Measurements from ENCODE around the gene NRGN. TPM values are rescaled to one million over a fixed set of nuclear protein-coding genes. Genes with fewer than 3 reads are reported as not detected.

NRGN gene
- polyA plus RNA-seq, 1 donor (not counting 4 experiments of a cell fraction or from before 2014, with no cell fraction given) = 0.97 TPM

DNA sequence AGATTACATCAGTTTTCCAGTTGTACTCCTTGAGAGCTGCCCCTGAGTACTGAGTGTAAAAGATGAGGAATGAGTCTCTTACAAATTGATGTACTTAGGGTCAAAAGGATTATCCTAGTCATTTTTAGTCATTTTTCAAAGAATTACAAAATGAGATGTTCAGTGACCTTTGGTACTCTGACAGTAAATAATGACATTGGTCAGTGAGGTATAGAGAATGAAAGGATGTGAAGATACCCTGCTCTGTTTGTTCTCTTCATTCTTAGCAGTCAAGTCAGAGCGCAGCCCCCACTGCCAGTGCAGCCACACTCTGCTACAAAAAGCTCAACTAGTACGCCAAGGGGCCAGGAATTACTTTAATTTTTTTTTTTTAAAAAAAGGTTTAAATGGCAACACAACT, 26.4 kb downstream of the NRGN start:
- Histone ChIP-seq H3K4me2 (ENCODE audit: control insufficient read depth, extremely low read depth, insufficient read depth, low read depth, low read length) (no peak overlapping the region), H3K4me3 (ENCODE audit: control insufficient read depth in 2 of 3, extremely low read depth in 1 of 3, insufficient read depth in 2 of 3, low read depth in 1 of 3, low read length in 3 of 3) (no peak overlapping the region), H3K27ac (ENCODE audit: control insufficient read depth, insufficient read depth, low read length) (no peak overlapping the region), H3K36me3 (ENCODE audit: control insufficient read depth in 2 of 2, extremely low read depth in 1 of 2, insufficient read depth in 2 of 2, low read length in 2 of 2) (no peaks in the 10 kb centered on the region), H4K20me1 (ENCODE audit: control insufficient read depth, extremely low read depth, insufficient read depth, low read length) (no peaks in the 10 kb centered on the region), H3K4me1 (ENCODE audit: control insufficient read depth, extremely low read depth, insufficient read depth, low read length) (peaks cover 4% of the 10 kb centered on the region), H3K79me2 (ENCODE audit: control insufficient read depth, insufficient read depth, low read length) (no peaks in the 10 kb centered on the region), H3K9me1 (ENCODE audit: control insufficient read depth, extremely low read depth, insufficient read depth, low read length) (no peaks in the 10 kb centered on the region), H3K9ac (ENCODE audit: control insufficient read depth, extremely low read depth, insufficient read depth, low read length) (no peak overlapping the region), H3K9me3 (ENCODE audit: control insufficient read depth, low read depth, low read length) (no peaks in the 10 kb centered on the region), H3K27me3 (ENCODE audit: control insufficient read depth, extremely low read depth, insufficient read depth, low read length) (peaks cover 19% of the 10 kb centered on the region), H2AFZ (ENCODE audit: control insufficient read depth, low read length) (no peak overlapping the region)
- FAIRE-seq = no peak
- no peak for DNase-seq (ENCODE audit: low read depth, low spot score)
- TF ChIP-seq, protein P1, sequence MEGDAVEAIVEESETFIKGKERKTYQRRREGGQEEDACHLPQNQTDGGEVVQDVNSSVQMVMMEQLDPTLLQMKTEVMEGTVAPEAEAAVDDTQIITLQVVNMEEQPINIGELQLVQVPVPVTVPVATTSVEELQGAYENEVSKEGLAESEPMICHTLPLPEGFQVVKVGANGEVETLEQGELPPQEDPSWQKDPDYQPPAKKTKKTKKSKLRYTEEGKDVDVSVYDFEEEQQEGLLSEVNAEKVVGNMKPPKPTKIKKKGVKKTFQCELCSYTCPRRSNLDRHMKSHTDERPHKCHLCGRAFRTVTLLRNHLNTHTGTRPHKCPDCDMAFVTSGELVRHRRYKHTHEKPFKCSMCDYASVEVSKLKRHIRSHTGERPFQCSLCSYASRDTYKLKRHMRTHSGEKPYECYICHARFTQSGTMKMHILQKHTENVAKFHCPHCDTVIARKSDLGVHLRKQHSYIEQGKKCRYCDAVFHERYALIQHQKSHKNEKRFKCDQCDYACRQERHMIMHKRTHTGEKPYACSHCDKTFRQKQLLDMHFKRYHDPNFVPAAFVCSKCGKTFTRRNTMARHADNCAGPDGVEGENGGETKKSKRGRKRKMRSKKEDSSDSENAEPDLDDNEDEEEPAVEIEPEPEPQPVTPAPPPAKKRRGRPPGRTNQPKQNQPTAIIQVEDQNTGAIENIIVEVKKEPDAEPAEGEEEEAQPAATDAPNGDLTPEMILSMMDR (optimal IDR thresholded peaks at IDR 0.05 in 1 of 3, IDR thresholded peaks at IDR 0.05 in 1 of 3, conservative IDR thresholded peaks at IDR 0.05 in 1 of 3; ENCODE audit: extremely low read depth in 1 of 3, insufficient read depth in 2 of 3, low read length in 3 of 3) = no peak
- no peak for TF ChIP-seq EZH2 (IDR thresholded peaks at IDR 0.05; ENCODE audit: low read length)
- dilution Hi-C loops (cut with MboI; ENCODE audit: extremely low pct_ligation_motif_present, low sequenced_read_pairs) = no loop called here

DNA sequence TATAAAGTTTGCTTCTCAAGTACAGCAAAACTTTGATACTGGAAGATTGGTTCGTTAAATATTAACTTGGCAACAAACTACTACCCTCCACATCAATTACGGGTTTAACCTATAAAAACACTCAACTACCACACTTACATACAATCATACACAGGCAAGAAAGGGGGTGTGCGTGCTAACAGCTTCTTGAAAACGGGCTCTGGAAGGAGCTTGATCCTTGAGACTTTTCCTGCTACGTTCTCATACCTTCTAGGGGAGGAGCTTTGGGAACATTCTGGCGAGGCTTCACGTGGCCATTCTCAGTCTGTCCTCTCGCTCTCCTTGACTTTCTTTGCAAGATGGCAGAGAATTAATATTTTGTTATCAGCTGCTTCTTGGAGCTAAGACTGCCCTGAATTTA, 29.2 kb downstream of the NRGN start:
- H3K27ac ChIP-seq (ENCODE audit: control insufficient read depth, insufficient read depth, low read length) = no peak overlapping the region
- H2AFZ ChIP-seq (ENCODE audit: control insufficient read depth, low read length) = no peak overlapping the region
- DNase-seq (ENCODE audit: low read depth, low spot score) = no peak
- H4K20me1 ChIP-seq (ENCODE audit: control insufficient read depth, extremely low read depth, insufficient read depth, low read length) = no peaks in the 10 kb centered on the region
- dilution Hi-C loops (cut with MboI; ENCODE audit: extremely low pct_ligation_motif_present, low sequenced_read_pairs) = no loop called here
- no peaks in the 10 kb centered on the region for H3K79me2 ChIP-seq (ENCODE audit: control insufficient read depth, insufficient read depth, low read length)
- no peaks in the 10 kb centered on the region for H3K4me1 ChIP-seq (ENCODE audit: control insufficient read depth, extremely low read depth, insufficient read depth, low read length)
- no peaks in the 10 kb centered on the region for H3K9me3 ChIP-seq (ENCODE audit: control insufficient read depth, low read depth, low read length)
- peaks cover 0 to 5% of the 10 kb centered on the region in 2 experiments for H3K36me3 ChIP-seq (ENCODE audit: control insufficient read depth in 2 of 2, extremely low read depth in 1 of 2, insufficient read depth in 2 of 2, low read length in 2 of 2)
- no peaks in the 10 kb centered on the region for H3K9me1 ChIP-seq (ENCODE audit: control insufficient read depth, extremely low read depth, insufficient read depth, low read length)
- no peak overlapping the region for H3K4me3 ChIP-seq (ENCODE audit: control insufficient read depth in 2 of 3, extremely low read depth in 1 of 3, insufficient read depth in 2 of 3, low read depth in 1 of 3, low read length in 3 of 3)
- no peak overlapping the region for H3K9ac ChIP-seq (ENCODE audit: control insufficient read depth, extremely low read depth, insufficient read depth, low read length)
- H3K27me3 ChIP-seq (ENCODE audit: control insufficient read depth, extremely low read depth, insufficient read depth, low read length) = no peaks in the 10 kb centered on the region
- H3K4me2 ChIP-seq (ENCODE audit: control insufficient read depth, extremely low read depth, insufficient read depth, low read depth, low read length) = no peak overlapping the region
- no peak for TF ChIP-seq EZH2 (IDR thresholded peaks at IDR 0.05; ENCODE audit: low read length)
- TF ChIP-seq, protein P1 (optimal IDR thresholded peaks at IDR 0.05 in 1 of 3, IDR thresholded peaks at IDR 0.05 in 1 of 3, conservative IDR thresholded peaks at IDR 0.05 in 1 of 3; ENCODE audit: extremely low read depth in 1 of 3, insufficient read depth in 2 of 3, low read length in 3 of 3) = no peak
- FAIRE-seq = no peak

All from keratinocyte (primary cell).